Activated CD4-positive, alpha-beta T cell treated with anti-CD3 and anti-CD28 coated beads, Interleukin-2, amount 10 ng/mL, durations not matched to agents 7 days and 5 days (primary cell): ENCODE measurements around the gene STAB1. TPM values are rescaled to one million over a fixed set of nuclear protein-coding genes. Genes with fewer than 3 reads are reported as not detected.
A peak's percentile ranks its signal among the peaks of the same experiment; 100 is the strongest.

Experiments
- CTCF ChIA-PET: fragments of 350-600 bp; sonication (Branson Sonifier 250); formaldehyde crosslinking; loops from one replicate; lab custom pipeline; 2021; ENCODE audit warnings: antibody characterized with exemption; lab: Charles Lee
- POLR2A ChIA-PET: fragments of 350-600 bp; sonication (Branson Sonifier 250); formaldehyde crosslinking; loops from one replicate; lab custom pipeline; 2021; ENCODE audit warnings: antibody characterized with exemption; lab: Charles Lee
- DNase-seq: peaks from one replicate; pipeline ENCODE4 v3.0.0-alpha.2; 2020
- H3K27ac Mint-ChIP-seq: one replicate; pipeline ENCODE4 v1.8.0; 2021; ENCODE audit warnings: mild to moderate bottlenecking, moderate library complexity, mixed read lengths
- H3K27me3 Mint-ChIP-seq: one replicate; pipeline ENCODE4 v1.8.0; 2021; ENCODE audit warnings: mixed read lengths
- H3K36me3 Mint-ChIP-seq: one replicate; pipeline ENCODE4 v1.8.0; 2021; ENCODE audit warnings: low read depth, mixed read lengths
- H3K4me1 Mint-ChIP-seq: one replicate; pipeline ENCODE4 v1.8.0; 2021; ENCODE audit warnings: mixed read lengths
- H3K4me3 Mint-ChIP-seq: one replicate; pipeline ENCODE4 v1.8.0; 2021; ENCODE audit warnings: mild to moderate bottlenecking, moderate library complexity, mixed read lengths
- H3K9me3 Mint-ChIP-seq: one replicate; pipeline ENCODE4 v1.8.0; 2021; ENCODE audit warnings: mixed read lengths
- total RNA-seq, 2 experiments: library from RNA; stranded (reverse); gene quantifications; one replicate each; pipeline ENCODE4 v1.2.3, GENCODE V29; 2021

STAB1 gene
- total RNA-seq, 2 experiments from 2014 or later = 0.02 to 0.15 TPM

GRCh38 chr3:52468336-52468735, 26.8 kb upstream of the STAB1 start:
- Mint-ChIP-seq H3K27ac (peak overlapping the region; percentile 28), H3K4me1 (peaks cover 4% of the 10 kb centered on the region), H3K9me3 (no peaks in the 10 kb centered on the region), H3K36me3 (peaks cover 16% of the 10 kb centered on the region), H3K27me3 (no peaks in the 10 kb centered on the region), H3K4me3 (no peak overlapping the region)
- CTCF ChIA-PET = interaction anchor here (1.2 to 1.7 kb wide), 3 partner anchors 9 to 22 kb away, joined by 3 to 4 read pairs (median 3); no protein-coding TSS in a partner anchor
- POLR2A ChIA-PET = no interaction called here
- no peak for DNase-seq

GRCh38 chr3:52469001-52469400, 26.1 kb upstream of the STAB1 start:
- POLR2A ChIA-PET = no interaction called here

GRCh38 chr3:52470920-52471319, 24.2 kb upstream of the STAB1 start:
- Mint-ChIP-seq H3K4me3 (no peak overlapping the region), H3K27me3 (no peaks in the 10 kb centered on the region), H3K4me1 (peaks cover 4% of the 10 kb centered on the region), H3K36me3 (peaks cover 22% of the 10 kb centered on the region), H3K9me3 (no peaks in the 10 kb centered on the region), H3K27ac (no peak overlapping the region)
- POLR2A ChIA-PET = no interaction called here
- DNase-seq = no peak
- CTCF ChIA-PET = interaction anchor here (0.6 to 2.9 kb wide), 5 partner anchors 13 to 59 kb away, joined by 3 to 10 read pairs (median 4); partner anchors contain the start of gene STAB1

More at GRCh38 chr3:52469001-52469400, 26.1 kb upstream of the STAB1 start:
- Mint-ChIP-seq H3K27me3 (no peaks in the 10 kb centered on the region), H3K36me3 (peaks cover 18% of the 10 kb centered on the region), H3K9me3 (no peaks in the 10 kb centered on the region), H3K4me3 (no peak overlapping the region), H3K27ac (no peak overlapping the region), H3K4me1 (peaks cover 4% of the 10 kb centered on the region)
- no peak for DNase-seq
- CTCF ChIA-PET = interaction anchor here (1.2 to 1.7 kb wide), 2 partner anchors 10 to 13 kb away, joined by 3 to 4 read pairs; no protein-coding TSS in a partner anchor

GRCh38 chr3:52471371-52472238, 23.5 kb upstream of the STAB1 start:
- CTCF ChIA-PET = interaction anchor here (0.6 to 2.9 kb wide), 7 partner anchors 10 to 299 kb away, joined by 3 to 10 read pairs (median 4); partner anchors contain the start of genes NEK4 and STAB1
- H3K4me3 Mint-ChIP-seq = no peak overlapping the region
- no peaks in the 10 kb centered on the region for H3K27me3 Mint-ChIP-seq
- peaks cover 4% of the 10 kb centered on the region for H3K4me1 Mint-ChIP-seq
- peaks cover 22% of the 10 kb centered on the region for H3K36me3 Mint-ChIP-seq
- peak; percentile 39 for DNase-seq
- POLR2A ChIA-PET = no interaction called here
- H3K27ac Mint-ChIP-seq = no peak overlapping the region
- no peaks in the 10 kb centered on the region for H3K9me3 Mint-ChIP-seq

GRCh38 chr3:52472239-52473000, 22.7 kb upstream of the STAB1 start:
- H3K27me3 Mint-ChIP-seq = no peaks in the 10 kb centered on the region
- POLR2A ChIA-PET = no interaction called here
- no peak overlapping the region for H3K27ac Mint-ChIP-seq
- DNase-seq = no peak
- CTCF ChIA-PET = interaction anchor here (0.6 to 2.9 kb wide), 6 partner anchors 9 to 298 kb away, joined by 3 to 10 read pairs (median 4); partner anchors contain the start of genes NEK4 and STAB1
- peaks cover 4% of the 10 kb centered on the region for H3K4me1 Mint-ChIP-seq
- no peaks in the 10 kb centered on the region for H3K9me3 Mint-ChIP-seq
- H3K36me3 Mint-ChIP-seq = peaks cover 22% of the 10 kb centered on the region
- no peak overlapping the region for H3K4me3 Mint-ChIP-seq

- no peaks in the 10 kb centered on the region for H3K9me3 Mint-ChIP-seq
- ChIA-PET POLR2A (no interaction called here), CTCF (interaction anchor here (0.8 to 2.9 kb wide), 3 partner anchors 9 to 42 kb away, joined by 3 to 10 read pairs (median 4); no protein-coding TSS in a partner anchor)
- H3K4me3 Mint-ChIP-seq = no peak overlapping the region
- no peaks in the 10 kb centered on the region for H3K27me3 Mint-ChIP-seq
- DNase-seq = no peak
- H3K27ac Mint-ChIP-seq = no peak overlapping the region
- H3K4me1 Mint-ChIP-seq = peaks cover 4% of the 10 kb centered on the region
- H3K36me3 Mint-ChIP-seq = peaks cover 24% of the 10 kb centered on the region
Measured at GRCh38 chr3:52473026-52473425, 22.1 kb upstream of the STAB1 start.

- POLR2A ChIA-PET = no interaction called here
- Mint-ChIP-seq H3K4me1 (no peaks in the 10 kb centered on the region), H3K4me3 (no peak overlapping the region), H3K36me3 (peaks cover 37% of the 10 kb centered on the region), H3K27me3 (no peaks in the 10 kb centered on the region), H3K9me3 (no peaks in the 10 kb centered on the region), H3K27ac (no peak overlapping the region)
- DNase-seq = no peak
- CTCF ChIA-PET = interaction anchor here (1.6 kb wide), 1 partner anchor 17 kb away, joined by 3 read pairs; no protein-coding TSS in a partner anchor
Measured at GRCh38 chr3:52477076-52477795, 17.9 kb upstream of the STAB1 start.

GRCh38 chr3:52477796-52478095, 17.4 kb upstream of the STAB1 start:
- H3K4me3 Mint-ChIP-seq = no peak overlapping the region
- POLR2A ChIA-PET = no interaction called here
- CTCF ChIA-PET = no interaction called here
- no peaks in the 10 kb centered on the region for H3K27me3 Mint-ChIP-seq
- H3K9me3 Mint-ChIP-seq = no peaks in the 10 kb centered on the region
- H3K4me1 Mint-ChIP-seq = no peaks in the 10 kb centered on the region
- peaks cover 37% of the 10 kb centered on the region for H3K36me3 Mint-ChIP-seq
- no peak for DNase-seq
- no peak overlapping the region for H3K27ac Mint-ChIP-seq

- H3K27ac Mint-ChIP-seq = no peak overlapping the region
- H3K27me3 Mint-ChIP-seq = no peaks in the 10 kb centered on the region
- POLR2A ChIA-PET = no interaction called here
- H3K36me3 Mint-ChIP-seq = peaks cover 34% of the 10 kb centered on the region
- CTCF ChIA-PET = interaction anchor here (1.0 kb wide), 1 partner anchor 50 kb away, joined by 3 read pairs; no protein-coding TSS in a partner anchor
- no peak overlapping the region for H3K4me3 Mint-ChIP-seq
- DNase-seq = no peak
- H3K4me1 Mint-ChIP-seq = no peaks in the 10 kb centered on the region
- no peaks in the 10 kb centered on the region for H3K9me3 Mint-ChIP-seq
Measured at GRCh38 chr3:52479037-52479876, 15.9 kb upstream of the STAB1 start.

- H3K4me3 Mint-ChIP-seq = no peak overlapping the region
- no peak for DNase-seq
- H3K27ac Mint-ChIP-seq = no peak overlapping the region
- H3K36me3 Mint-ChIP-seq = peaks cover 34% of the 10 kb centered on the region
- ChIA-PET CTCF (interaction anchor here (1.0 kb wide), 1 partner anchor 49 kb away, joined by 3 read pairs; no protein-coding TSS in a partner anchor), POLR2A (no interaction called here)
- no peaks in the 10 kb centered on the region for H3K9me3 Mint-ChIP-seq
- no peaks in the 10 kb centered on the region for H3K27me3 Mint-ChIP-seq
- no peaks in the 10 kb centered on the region for H3K4me1 Mint-ChIP-seq
Measured at GRCh38 chr3:52479877-52480575, 15.1 kb upstream of the STAB1 start.
